Measurements from ENCODE around the gene NOTCH1.

The NOTCH1 gene

DNA sequence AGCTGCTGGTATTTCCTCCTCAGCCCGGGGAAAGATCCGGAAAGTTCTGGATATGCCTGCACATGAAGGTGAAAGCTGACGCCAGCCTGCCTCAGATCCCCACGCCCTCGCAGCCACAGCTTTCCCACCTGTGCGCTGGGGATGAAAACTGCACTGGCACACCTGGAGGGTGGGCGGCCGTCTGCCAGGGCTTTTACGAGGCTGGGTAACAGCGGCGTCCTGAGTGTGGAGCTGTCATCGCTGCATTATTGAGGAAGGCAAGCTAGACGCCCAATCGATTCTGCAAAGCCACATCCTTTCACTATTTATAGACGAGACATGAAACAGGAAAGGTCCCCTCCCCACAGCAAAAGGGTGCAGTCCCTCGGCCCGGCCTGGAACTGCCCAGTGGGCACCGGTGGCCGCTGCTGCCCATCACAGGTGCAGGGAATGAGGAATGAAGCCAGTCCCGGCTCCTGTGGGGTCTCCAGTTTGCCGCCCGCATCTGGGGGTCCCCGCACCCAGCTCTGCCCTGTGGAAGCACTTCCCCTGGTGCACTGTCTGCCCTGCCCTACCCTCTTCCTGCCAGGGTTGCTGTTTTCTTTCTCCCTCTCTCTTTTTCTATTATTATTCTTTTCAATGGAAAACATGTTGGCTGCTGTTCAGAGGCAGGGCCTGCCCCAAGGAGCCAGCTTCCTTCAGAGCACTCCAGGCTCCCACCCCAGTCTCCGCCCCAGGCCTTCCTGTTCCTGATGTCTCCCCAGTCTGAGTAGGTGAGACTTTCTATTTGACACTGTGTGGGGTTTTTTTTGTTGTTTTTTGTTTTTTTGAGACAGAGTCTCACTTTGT is 7.0 kb downstream of the NOTCH1 start:
- no peaks in the 10 kb centered on the region for H3K27me3 Mint-ChIP-seq
- H3K36me3 Mint-ChIP-seq (ENCODE audit: low read depth) = peaks cover 74% of the 10 kb centered on the region
- H3K4me3 Mint-ChIP-seq = peak overlapping the region; percentile 83
- peaks cover 79% of the 10 kb centered on the region for H3K4me1 Mint-ChIP-seq (ENCODE audit: low read depth)
- H3K9me3 Mint-ChIP-seq = no peaks in the 10 kb centered on the region
- H3K27ac Mint-ChIP-seq = peak overlapping the region; percentile 100
- DNase-seq = peak; percentile 78

DNA sequence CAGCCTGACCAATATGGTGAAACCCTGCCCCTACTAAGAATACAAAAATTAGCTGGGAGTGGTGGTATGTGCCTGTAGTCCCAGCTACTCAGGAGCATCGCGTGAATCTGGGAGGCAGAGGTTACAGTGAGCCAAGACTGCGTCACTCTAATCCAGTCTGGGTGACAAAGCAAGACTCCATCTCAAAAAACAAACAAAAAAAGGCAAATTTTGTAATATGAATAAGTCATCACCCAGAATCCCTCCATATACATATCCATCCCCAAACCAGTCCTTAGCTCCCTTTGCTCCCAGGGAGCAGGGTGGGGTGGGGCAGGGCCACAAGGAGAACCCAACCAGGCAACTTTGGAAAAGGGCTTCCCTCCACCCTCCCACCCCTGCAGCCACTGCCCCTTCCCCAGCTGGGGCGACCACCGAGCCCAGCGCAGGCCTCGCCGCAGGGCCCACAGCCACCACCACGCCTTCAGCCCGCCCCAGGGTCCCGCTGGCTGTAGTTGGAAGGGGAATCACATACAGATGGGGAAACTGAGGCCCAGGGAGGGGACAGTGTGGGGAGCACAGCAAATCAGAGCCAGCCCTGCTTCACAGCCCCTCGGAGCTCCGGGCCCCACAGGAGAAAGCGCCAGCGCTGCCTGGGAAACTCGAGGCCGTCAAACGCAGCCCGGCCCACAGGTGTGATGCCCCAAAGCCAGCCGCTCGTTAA is 7.8 kb downstream of the NOTCH1 start:
- Mint-ChIP-seq H3K36me3 (ENCODE audit: low read depth) (peaks cover 74% of the 10 kb centered on the region), H3K4me1 (ENCODE audit: low read depth) (peaks cover 79% of the 10 kb centered on the region), H3K4me3 (peak overlapping the region; percentile 83), H3K9me3 (no peaks in the 10 kb centered on the region), H3K27me3 (no peaks in the 10 kb centered on the region), H3K27ac (peak overlapping the region; percentile 100)
- DNase-seq = no peak

DNA sequence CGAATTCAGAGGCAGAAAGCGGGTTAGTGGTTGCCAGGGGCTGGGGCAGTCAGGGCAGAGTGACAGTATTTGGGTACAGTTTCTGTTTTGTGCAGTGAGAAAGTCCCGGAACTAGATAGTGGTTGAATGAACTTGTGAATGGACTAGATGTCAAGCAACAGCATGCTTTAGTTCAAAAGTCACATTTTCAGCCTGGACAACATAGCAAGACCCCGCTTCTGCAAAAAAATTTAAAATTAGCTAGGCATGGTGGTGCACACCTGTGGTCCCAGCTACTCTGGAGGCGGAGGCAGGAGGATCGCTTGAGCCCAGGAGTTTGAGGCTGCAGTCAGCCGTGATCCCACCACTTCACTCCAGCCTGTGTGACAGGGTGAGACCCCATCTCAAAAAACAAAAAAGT is 8.4 kb downstream of the NOTCH1 start:
- Mint-ChIP-seq H3K4me3 (no peak overlapping the region), H3K27me3 (no peaks in the 10 kb centered on the region), H3K27ac (peak overlapping the region; percentile 100), H3K9me3 (no peaks in the 10 kb centered on the region), H3K4me1 (ENCODE audit: low read depth) (peaks cover 78% of the 10 kb centered on the region), H3K36me3 (ENCODE audit: low read depth) (peaks cover 72% of the 10 kb centered on the region)
- DNase-seq = no peak

DNA sequence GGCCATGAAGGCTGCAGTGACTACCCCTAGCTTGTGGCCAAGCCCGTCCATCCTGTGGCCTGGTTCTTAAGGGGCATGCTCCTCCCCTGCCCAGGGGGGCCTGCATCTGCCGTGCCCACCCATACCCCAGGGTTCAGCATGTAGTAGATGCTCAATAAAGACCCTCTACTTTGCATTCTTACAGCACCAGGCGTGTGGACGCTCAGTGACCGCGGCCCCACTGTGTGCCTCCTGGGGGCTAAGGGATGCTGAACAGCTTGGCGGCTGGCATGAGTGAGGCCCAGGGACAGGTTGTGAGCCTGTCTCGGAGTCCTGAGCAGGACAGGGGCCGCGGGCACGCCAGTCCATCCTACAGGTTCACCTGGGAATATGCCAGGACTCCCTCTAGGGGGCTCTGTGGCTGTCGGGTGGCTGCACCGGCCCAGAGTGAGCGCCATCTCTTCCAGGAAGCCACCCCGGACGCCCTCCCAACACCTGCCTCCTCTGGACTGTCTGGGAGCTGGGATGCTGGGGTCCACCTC is 9.1 kb downstream of the NOTCH1 start:
- H3K4me1 Mint-ChIP-seq (ENCODE audit: low read depth) = peaks cover 77% of the 10 kb centered on the region
- no peaks in the 10 kb centered on the region for H3K27me3 Mint-ChIP-seq
- DNase-seq = no peak
- peaks cover 69% of the 10 kb centered on the region for H3K36me3 Mint-ChIP-seq (ENCODE audit: low read depth)
- H3K4me3 Mint-ChIP-seq = no peak overlapping the region
- peak overlapping the region; percentile 100 for H3K27ac Mint-ChIP-seq
- H3K9me3 Mint-ChIP-seq = no peaks in the 10 kb centered on the region

DNA sequence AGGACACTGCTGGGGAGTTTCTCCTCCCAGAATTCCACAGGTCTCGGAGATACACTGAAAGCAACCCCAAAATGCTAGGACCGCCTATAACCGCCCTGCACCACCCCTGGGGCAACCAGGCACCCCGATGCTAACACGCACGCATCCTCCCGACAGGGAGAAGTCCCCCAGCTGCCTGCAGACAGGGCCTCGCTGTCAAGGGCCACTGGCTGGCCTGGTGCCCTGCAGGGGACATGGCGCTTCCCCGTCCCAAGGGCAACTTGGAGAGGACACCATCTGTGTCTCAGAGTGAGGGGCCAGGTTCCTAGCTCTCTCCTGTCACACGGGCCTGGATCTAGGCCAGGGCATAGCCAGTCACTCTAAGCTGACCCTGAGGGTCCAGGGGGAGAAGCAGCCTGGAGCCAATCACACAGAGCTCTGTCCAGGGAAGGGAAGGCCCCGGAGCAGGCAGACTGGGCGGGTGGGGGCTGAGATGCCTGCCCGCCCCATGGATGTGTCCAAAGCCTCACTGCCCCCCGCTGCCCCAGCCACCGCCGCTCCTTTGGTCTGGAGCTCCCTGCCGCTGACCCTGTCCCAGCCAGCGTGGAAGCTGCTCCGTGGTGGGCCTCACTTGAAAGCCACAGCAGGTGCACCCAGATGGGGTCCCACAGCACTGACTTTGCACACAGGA is 9.7 kb downstream of the NOTCH1 start:
- H3K4me1 Mint-ChIP-seq (ENCODE audit: low read depth) = peaks cover 74% of the 10 kb centered on the region
- H3K4me3 Mint-ChIP-seq = no peak overlapping the region
- H3K36me3 Mint-ChIP-seq (ENCODE audit: low read depth) = peaks cover 64% of the 10 kb centered on the region

DNA sequence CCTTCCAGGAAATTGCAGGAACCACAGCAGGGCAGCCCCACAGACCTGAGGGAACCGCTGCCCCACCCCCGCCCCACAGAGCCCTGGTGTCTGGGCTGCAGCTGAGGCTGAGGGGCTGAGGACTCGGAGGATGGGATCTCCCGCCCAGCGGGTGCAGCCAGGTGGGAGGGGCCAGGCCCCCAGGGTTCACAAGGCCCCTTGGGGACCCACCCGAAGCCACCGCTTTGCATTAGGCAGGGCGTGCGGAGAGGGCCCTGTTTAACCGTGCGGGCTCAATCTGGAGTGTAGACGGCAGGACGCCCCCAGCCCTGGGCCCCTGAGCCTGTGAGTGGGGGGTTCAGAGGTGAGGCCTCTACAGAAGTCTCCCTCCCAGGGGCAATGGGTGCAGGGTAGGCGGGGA is 10.8 kb downstream of the NOTCH1 start:
- Mint-ChIP-seq H3K4me1 (ENCODE audit: low read depth) (peaks cover 74% of the 10 kb centered on the region), H3K27me3 (no peaks in the 10 kb centered on the region), H3K9me3 (no peaks in the 10 kb centered on the region), H3K4me3 (no peak overlapping the region), H3K27ac (no peak overlapping the region), H3K36me3 (ENCODE audit: low read depth) (peaks cover 63% of the 10 kb centered on the region)
- DNase-seq = no peak

More for the DNA sequence above, 9.7 kb downstream of the NOTCH1 start:
- Mint-ChIP-seq H3K9me3 (no peaks in the 10 kb centered on the region), H3K27ac (no peak overlapping the region), H3K27me3 (no peaks in the 10 kb centered on the region)
- no peak for DNase-seq

DNA sequence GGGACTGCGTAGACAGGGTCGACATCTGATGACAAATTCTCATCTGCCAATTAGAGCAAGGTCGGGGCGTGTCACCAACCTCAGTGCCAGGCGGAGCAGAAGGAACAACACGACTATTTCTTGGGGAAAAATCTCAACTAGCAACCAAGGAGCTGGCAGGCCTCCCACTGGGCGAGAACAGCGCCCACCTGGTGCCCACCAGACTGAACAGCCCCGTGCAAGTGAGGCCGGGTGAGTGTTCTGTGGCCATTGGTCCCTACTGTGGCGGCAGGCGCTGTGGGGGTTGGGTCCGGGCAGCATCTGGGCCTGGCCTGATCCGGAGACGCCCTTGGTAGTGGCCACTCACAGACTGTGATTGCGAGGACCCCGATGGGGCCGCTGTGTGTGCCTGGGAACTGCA is 11.5 kb downstream of the NOTCH1 start:
- H3K4me1 Mint-ChIP-seq (ENCODE audit: low read depth) = peaks cover 70% of the 10 kb centered on the region
- peak overlapping the region; percentile 59 for H3K4me3 Mint-ChIP-seq
- peaks cover 59% of the 10 kb centered on the region for H3K36me3 Mint-ChIP-seq (ENCODE audit: low read depth)
- H3K9me3 Mint-ChIP-seq = no peaks in the 10 kb centered on the region
- H3K27me3 Mint-ChIP-seq = no peaks in the 10 kb centered on the region
- DNase-seq = no peak
- peak overlapping the region; percentile 94 for H3K27ac Mint-ChIP-seq

DNA sequence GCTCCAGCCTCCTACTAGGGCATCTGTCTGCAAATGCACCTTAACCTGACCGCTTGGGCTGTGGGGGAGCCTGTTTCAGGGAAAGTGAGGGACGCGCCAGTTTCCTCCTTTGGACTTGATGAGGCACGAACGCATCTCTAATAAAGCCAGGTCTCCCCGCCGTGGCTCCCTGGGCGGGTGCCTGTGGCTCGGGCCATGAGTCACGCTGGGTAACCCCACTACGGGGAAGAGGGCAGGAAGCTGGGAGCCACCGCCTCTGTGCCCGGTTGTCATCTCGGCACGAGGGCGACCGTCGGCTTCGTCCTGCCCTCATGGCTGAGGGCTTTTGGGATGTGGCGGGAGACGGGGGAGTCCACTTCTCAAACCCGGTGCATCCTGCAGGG is 12.1 kb downstream of the NOTCH1 start:
- peak; percentile 83 for DNase-seq
- peaks cover 56% of the 10 kb centered on the region for H3K36me3 Mint-ChIP-seq (ENCODE audit: low read depth)

DNA sequence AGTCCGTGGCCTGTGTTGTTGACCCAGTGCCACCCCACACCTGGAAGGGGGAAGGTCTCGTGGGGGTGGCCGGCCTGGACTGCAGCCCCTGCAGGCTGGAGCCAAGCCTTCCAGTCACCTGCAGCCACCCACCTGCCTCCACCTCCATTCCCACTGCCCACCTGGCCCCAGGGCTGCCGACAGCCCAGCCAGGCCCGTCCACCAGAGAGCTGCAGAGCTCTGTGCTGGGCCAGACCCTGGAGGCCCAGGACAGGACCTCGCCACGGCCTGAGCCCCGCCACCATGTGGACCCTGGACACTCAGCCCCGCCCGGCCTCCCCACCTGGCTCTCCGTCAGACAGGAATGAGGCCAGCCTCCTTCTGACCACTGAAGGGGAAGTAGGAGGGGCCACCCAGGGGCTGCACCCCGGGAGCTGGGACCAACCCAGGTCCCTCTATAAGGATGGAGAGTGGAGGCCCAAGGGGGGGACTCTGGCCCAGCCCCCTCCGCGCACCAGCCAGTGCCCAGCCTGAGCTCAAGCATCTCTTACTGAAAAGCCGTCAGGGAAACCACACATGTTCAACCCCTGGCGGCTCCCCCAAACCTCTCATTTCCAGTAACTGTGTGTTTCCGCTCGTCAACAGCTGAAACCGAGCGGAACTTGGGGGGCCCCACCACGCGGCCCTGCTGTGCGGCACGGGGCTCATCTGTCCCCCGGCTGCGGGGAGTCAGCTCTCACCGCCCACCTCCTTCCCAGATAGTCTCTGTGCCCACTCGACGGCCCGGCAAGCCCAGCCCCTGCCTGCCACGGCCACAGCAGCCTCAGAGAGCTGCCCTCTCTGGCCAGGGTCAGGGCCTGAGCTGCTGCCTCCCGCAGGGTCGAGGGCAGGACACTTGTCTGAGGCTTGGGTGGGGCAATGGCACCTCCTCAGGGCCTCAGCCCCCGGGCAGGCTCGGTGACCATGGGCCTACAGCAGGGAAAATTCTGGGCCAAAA is 12.8 kb downstream of the NOTCH1 start:
- Mint-ChIP-seq H3K36me3 (ENCODE audit: low read depth) (peaks cover 52% of the 10 kb centered on the region), H3K4me1 (ENCODE audit: low read depth) (peaks cover 61% of the 10 kb centered on the region), H3K4me3 (peak overlapping the region; percentile 60), H3K27me3 (no peaks in the 10 kb centered on the region), H3K27ac (peak overlapping the region; percentile 94), H3K9me3 (no peaks in the 10 kb centered on the region)
- DNase-seq = peak; percentile 74

More for the DNA sequence above, 12.1 kb downstream of the NOTCH1 start:
- peaks cover 67% of the 10 kb centered on the region for H3K4me1 Mint-ChIP-seq (ENCODE audit: low read depth)
- no peaks in the 10 kb centered on the region for H3K9me3 Mint-ChIP-seq
- H3K27ac Mint-ChIP-seq = peak overlapping the region; percentile 94
- no peaks in the 10 kb centered on the region for H3K27me3 Mint-ChIP-seq
- H3K4me3 Mint-ChIP-seq = peak overlapping the region; percentile 59

DNA sequence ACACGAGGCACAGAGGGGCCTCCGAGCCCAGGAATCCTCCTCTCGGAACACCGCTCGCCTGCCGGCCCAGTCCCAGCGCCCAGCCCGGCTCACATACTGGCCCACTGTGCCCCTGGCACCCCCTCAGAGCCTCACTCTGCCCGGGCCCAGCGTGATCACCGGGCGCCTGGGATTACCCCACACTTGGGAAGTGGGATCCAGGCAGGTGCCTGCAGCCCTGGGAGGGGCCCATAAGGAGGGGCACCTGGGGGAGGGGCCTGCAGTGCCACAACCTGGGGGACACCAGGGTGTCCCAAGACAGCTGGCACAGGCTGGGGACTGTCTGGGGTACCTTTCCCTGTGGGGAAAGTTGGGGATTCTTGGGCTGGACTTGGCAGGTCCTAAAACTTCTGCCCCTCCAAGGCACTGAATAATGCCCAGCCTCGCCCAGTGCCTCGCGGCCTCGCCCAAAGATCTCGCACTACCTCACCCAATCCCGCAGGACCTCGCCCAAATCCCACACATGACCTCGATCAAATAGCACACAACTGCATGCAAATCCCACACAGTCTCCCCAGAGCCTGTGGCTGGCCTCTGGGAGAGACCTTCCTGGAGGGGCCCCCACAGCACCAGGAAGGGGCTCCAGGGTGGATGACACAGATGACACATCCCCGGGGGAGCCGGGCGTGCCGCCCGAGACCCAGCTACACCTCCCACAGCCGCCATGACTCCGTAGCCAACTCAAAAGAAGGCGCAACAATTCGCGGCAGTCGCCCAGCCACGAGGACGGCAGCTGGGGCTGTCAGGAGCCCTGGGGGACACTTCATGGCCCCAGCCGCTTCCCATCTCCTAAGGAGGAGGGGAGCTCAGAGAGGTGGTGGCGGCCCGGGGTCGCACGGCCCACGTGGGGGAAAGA is 13.7 kb downstream of the NOTCH1 start:
- Mint-ChIP-seq H3K4me3 (peak overlapping the region; percentile 60), H3K4me1 (ENCODE audit: low read depth) (peaks cover 56% of the 10 kb centered on the region), H3K36me3 (ENCODE audit: low read depth) (peaks cover 43% of the 10 kb centered on the region), H3K27me3 (no peaks in the 10 kb centered on the region), H3K9me3 (no peaks in the 10 kb centered on the region), H3K27ac (peak overlapping the region; percentile 90)
- no peak for DNase-seq

DNA sequence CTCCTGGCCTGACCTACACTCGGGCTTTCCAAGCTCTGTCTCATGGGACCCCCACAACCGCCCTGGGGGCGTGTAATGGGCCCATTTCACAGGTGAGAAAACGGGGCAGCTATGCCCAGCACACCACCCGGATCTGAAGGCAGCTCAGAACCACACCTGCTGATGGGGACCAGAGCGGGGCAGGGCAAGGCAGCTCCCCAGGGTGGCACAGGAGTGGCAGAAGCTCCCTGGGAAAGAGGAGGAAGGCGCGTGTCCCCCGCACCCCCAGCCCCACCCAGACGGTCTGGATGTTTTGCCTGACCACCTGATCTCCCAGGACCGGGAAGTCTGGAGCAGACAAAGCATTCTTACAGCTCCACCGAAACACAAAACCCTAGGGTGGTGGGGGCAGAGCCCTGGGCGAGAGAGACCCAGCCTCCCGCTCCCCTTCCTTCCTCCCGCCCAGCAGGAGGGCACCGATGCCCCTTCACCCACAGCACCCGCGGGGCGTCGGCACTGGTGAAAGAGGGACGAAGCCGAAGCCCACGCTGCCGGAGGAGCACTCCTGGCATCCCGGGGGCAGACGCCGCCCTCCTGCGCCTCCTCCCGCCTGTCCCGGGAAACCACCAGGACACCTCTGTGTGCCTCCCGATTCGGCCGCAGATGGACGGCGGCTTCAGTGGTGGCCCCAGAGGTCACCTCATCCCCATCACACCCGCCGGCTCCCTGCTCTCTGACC is 14.5 kb downstream of the NOTCH1 start:
- Mint-ChIP-seq H3K36me3 (ENCODE audit: low read depth) (peaks cover 37% of the 10 kb centered on the region), H3K4me1 (ENCODE audit: low read depth) (peaks cover 50% of the 10 kb centered on the region), H3K27ac (peak overlapping the region; percentile 80), H3K27me3 (no peaks in the 10 kb centered on the region), H3K9me3 (no peaks in the 10 kb centered on the region), H3K4me3 (peak overlapping the region; percentile 42)
- DNase-seq = no peak

DNA sequence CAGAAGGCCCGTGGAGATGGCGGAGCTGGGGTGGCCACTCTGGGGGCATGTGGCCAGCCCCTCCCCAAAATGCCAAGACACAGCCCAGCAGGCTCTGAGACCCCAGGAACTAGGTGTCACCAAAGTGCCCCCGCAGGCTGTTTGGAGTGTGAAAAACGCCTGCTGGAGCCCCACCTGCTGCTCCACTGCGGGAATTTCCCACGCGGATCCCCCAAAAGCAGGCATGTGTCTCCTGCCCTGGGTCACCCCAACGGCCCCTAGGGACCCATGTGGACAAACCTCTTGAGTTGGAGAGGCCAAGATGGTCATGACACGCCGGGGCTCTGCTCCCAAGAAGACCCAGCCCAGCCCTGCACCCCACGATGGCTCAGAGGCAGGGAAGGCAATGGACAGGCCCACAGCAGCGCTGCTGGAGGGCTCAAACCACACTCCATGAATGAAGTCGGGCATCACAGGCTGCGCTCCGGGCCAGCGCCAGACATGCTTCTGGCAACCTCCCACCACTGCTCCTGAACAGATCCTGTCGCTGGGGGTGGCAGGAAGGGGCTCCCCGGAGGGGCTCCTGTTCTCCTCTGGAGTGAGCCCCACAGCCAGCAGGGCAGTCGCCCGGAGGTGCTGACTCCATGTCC is 15.3 kb downstream of the NOTCH1 start:
- Mint-ChIP-seq H3K27ac (peak overlapping the region; percentile 80), H3K9me3 (no peaks in the 10 kb centered on the region), H3K4me3 (no peak overlapping the region), H3K27me3 (no peaks in the 10 kb centered on the region), H3K4me1 (ENCODE audit: low read depth) (peaks cover 49% of the 10 kb centered on the region), H3K36me3 (ENCODE audit: low read depth) (peaks cover 41% of the 10 kb centered on the region)
- no peak for DNase-seq
